Fibroblast of villous mesenchyme (primary cell): ENCODE measurements around the gene CORO2B. TPM values are rescaled to one million over a fixed set of nuclear protein-coding genes. Genes with fewer than 3 reads are reported as not detected.
A peak's percentile ranks its signal among the peaks of the same experiment; 100 is the strongest.

Experiments
- DNase-seq: peaks from one replicate; pipeline ENCODE4 v3.0.0-alpha.2; 2010; ENCODE audit warnings: low read depth
- H3K4me3 ChIP-seq: 2 replicates; pipeline ENCODE4 v1.5.1; 2011; ENCODE audit warnings: low read depth, mild to moderate bottlenecking, low read length
- CTCF ChIP-seq: IDR thresholded peaks from 2 replicates; pipeline ENCODE4 v1.5.1; 2012; ENCODE audit warnings: low read depth, mild to moderate bottlenecking, low read length; ENCODE audit not compliant: insufficient read depth
- total RNA-seq: library from RNA; depleted of rRNA; stranded (reverse); fragments of >200 nt; gene quantifications from 2 replicates; pipeline ENCODE4 v1.2.3, GENCODE V29; 2012

Gene CORO2B
- total RNA-seq, 1 donor = 9.5 TPM

DNA sequence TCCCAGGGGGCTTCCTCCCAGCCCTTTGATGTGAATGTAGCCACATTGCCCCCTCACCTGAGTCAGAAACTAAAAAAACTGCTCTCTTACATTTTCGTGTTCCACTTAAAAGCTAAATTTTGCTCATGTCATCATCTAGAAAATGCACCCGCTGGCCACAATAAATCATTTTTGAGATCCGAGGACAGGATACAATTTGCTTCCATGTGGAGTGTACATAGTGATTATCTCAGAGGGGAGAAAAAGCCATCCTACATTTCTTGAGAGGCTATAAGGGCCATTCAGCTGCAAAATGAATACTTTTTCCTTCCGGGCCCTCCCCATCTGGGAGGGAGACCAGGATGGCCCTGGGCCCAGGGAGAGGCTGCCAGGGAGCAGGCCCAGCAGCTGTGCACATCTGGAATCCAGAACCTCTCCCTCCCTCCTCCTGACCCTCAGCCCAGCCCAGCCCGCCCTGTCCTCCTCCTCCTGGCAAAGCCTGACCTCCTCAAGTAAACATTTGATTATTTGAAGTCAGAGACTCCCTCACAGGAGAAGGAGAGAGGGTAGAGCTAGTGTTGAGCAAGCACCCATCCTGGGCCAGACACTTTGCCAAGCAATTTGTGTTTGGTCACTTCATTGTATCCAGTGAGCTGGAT, 59.1 kb downstream of the CORO2B start:
- no peak overlapping the region for H3K4me3 ChIP-seq
- DNase-seq = peak; percentile 85
- no peak for TF ChIP-seq CTCF

DNA sequence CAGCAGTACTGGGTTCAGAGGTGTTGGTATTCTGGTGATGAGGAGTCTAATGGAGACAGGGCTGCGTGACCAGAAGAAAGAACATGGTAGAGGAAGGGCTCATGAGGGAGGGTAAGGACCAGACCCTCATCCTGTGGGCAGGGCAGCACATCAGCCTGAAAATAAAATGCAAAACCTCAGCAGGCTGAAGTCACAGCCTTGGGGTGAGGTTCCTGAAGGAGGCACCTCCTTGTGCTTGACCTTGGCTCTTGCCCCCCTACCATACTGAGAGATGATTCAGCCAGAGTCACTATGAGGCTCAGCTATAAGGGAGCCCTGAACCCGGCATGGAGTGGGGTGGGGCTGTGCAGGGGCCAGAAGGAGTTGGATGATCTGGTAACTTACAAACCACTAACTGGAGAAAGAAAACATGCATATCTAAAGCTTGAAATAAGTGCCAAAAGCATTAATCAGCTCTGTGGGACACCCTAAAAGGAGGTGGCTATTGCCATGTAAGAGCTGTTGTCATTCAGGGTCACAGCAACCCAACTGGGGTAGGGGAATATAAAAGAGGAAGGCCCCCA, 60.2 kb downstream of the CORO2B start:
- TF ChIP-seq CTCF = no peak
- no peak for DNase-seq
- H3K4me3 ChIP-seq = no peak overlapping the region

- no peak overlapping the region for H3K4me3 ChIP-seq
- no peak for DNase-seq
- no peak for TF ChIP-seq CTCF
Observed at GRCh38 chr15:68639926-68640600, 61.3 kb downstream of the CORO2B start.

DNA sequence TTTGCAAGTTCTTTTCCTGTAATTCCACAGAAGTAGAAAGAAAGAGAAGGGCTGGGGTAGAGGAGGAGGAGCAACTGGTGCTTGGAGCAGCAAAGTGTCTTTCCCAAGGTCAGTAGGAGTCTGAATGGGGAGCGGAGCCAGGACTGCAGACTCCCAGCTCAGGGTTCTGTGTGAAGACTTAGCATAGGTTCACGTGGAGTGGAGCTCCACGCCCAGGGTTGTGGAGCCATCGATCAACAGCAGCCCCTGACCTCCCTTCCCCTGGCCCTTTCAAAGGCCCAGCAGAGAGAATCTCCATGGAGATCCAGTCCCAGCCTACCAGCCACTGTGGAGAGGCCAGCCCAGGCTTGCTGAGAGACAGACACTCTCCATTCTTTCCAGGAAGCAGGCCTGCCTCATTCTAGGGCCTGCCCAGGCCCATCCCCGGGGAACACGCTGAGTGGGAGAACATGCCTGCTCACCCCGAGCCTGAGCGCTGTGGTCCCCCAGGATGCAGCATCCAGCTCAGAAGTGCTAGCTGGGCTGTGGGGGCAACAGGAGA, 62.1 kb downstream of the CORO2B start:
- no peak for DNase-seq
- no peak overlapping the region for H3K4me3 ChIP-seq
- no peak for TF ChIP-seq CTCF

DNA sequence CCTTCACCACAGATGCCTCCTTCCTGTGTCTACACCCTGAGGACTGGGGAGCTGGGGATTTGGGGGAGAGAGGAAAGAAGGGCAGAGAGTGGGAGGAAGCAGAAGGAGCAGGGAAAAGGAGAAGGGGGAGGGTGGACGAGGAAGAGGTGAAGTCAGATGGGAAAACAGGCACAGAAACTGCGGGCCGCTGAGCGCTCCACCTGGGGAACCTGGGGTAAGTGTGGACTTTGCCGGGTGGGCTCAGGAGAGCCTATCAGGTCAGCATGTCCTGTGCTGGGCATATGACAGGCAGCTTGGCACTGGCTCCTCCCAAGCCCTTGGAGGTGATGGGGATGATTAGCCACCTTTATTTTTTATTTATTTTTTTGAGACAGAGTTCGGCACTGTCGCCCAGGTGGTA, 62.6 kb downstream of the CORO2B start:
- TF ChIP-seq CTCF = no peak
- no peak for DNase-seq
- H3K4me3 ChIP-seq = no peak overlapping the region

GRCh38 chr15:68642491-68642845, 63.7 kb downstream of the CORO2B start:
- no peak overlapping the region for H3K4me3 ChIP-seq
- no peak for DNase-seq
- TF ChIP-seq CTCF = no peak
